Measurements from ENCODE around the gene ADGRD2.

- TF ChIP-seq ELF4 (CRISPR knock-in tag; IDR thresholded peaks at IDR 0.05) (no peak), CUX1 (CRISPR knock-in tag; IDR thresholded peaks at IDR 0.05) (no peak), SIX5 (IDR thresholded peaks at IDR 0.05; ENCODE audit: borderline replicate concordance in 1 of 2, insufficient read depth in 1 of 2, low read depth in 1 of 2, low read length in 2 of 2) (no peak), YY1 (IDR thresholded peaks at IDR 0.05; ENCODE audit: borderline replicate concordance in 1 of 3, control insufficient read depth in 1 of 3, extremely low read depth in 1 of 3, insufficient read depth in 3 of 3, insufficient read length in 1 of 3, insufficient replicate concordance in 2 of 3, low read depth in 1 of 3, low read length in 2 of 3) (no peak), NFYB (IDR thresholded peaks at IDR 0.05; ENCODE audit: extremely low read depth, insufficient read length) (no peak), ZBED1 (IDR thresholded peaks at IDR 0.05) (no peak), ZNF274 (IDR thresholded peaks at IDR 0.05; ENCODE audit: borderline replicate concordance, low read depth, low read length) (no peak), RNF2 (IDR thresholded peaks at IDR 0.05) (no peak), MXI1 (IDR thresholded peaks at IDR 0.05; ENCODE audit: low read depth, low read length) (no peak), RBM17 (IDR thresholded peaks at IDR 0.05; ENCODE audit: borderline replicate concordance, low read depth, low read length) (no peak)
Observed at GRCh38 chr9:124465736-124466135, 15.5 kb downstream of the ADGRD2 start.

All from K562 (cell line).